AML-193 (cell line): Measurements from ENCODE around the gene DNM2.

Experiments
- DNase-seq, 2 experiments: peaks; one replicate each; lab custom pipeline; 2025; lab: John Stamatoyannopoulos, UW

The DNM2 gene

GRCh38 chr19:10690341-10690781 is 27.5 kb upstream of the DNM2 start:
- DNase-seq, result no peak

- no peak for DNase-seq
Measured at GRCh38 chr19:10691178-10691881, 26.5 kb upstream of the DNM2 start.

GRCh38 chr19:10691883-10692282 is 26.0 kb upstream of the DNM2 start:
- DNase-seq, result no peak

GRCh38 chr19:10692673-10693264 is 25.1 kb upstream of the DNM2 start:
- DNase-seq, result no peak

GRCh38 chr19:10694706-10695307 is 23.1 kb upstream of the DNM2 start:
- no peak for DNase-seq

GRCh38 chr19:10695401-10696398 is 22.2 kb upstream of the DNM2 start:
- DNase-seq, result no peak

- peak; percentile 75 to 77 for DNase-seq
Measured at GRCh38 chr19:10699650-10700335, 18.1 kb upstream of the DNM2 start.

GRCh38 chr19:10701955-10702525 is 15.8 kb upstream of the DNM2 start:
- peak in 1 of 2 experiments; percentile 26 for DNase-seq

- DNase-seq, result no peak
Measured at GRCh38 chr19:10706990-10707389, 10.9 kb upstream of the DNM2 start.

GRCh38 chr19:10707440-10707839 is 10.4 kb upstream of the DNM2 start:
- no peak for DNase-seq

GRCh38 chr19:10708291-10708690 is 9.6 kb upstream of the DNM2 start:
- no peak for DNase-seq

GRCh38 chr19:10712045-10712444 is 5.8 kb upstream of the DNM2 start:
- DNase-seq, result no peak

GRCh38 chr19:10712754-10713153 is 5.1 kb upstream of the DNM2 start:
- no peak for DNase-seq

GRCh38 chr19:10713317-10713716 is 4.6 kb upstream of the DNM2 start:
- no peak for DNase-seq

GRCh38 chr19:10717054-10717355 is 874 bp upstream of the DNM2 start:
- no peak for DNase-seq

GRCh38 chr19:10718205-10719196 is 622 bp downstream of the DNM2 start:
- no peak for DNase-seq

- DNase-seq, result peak; percentile 36 to 53
Measured at GRCh38 chr19:10719466-10719961, 1.6 kb downstream of the DNM2 start.

- DNase-seq, result no peak
Measured at GRCh38 chr19:10720607-10721125, 2.8 kb downstream of the DNM2 start.

- no peak for DNase-seq
Measured at GRCh38 chr19:10723591-10723990, 5.7 kb downstream of the DNM2 start.
